ENCODE measurements around the gene SIX3. TPM values are rescaled to one million over a fixed set of nuclear protein-coding genes. Genes with fewer than 3 reads are reported as not detected.

The SIX3 gene
- total RNA-seq = not detected

DNA sequence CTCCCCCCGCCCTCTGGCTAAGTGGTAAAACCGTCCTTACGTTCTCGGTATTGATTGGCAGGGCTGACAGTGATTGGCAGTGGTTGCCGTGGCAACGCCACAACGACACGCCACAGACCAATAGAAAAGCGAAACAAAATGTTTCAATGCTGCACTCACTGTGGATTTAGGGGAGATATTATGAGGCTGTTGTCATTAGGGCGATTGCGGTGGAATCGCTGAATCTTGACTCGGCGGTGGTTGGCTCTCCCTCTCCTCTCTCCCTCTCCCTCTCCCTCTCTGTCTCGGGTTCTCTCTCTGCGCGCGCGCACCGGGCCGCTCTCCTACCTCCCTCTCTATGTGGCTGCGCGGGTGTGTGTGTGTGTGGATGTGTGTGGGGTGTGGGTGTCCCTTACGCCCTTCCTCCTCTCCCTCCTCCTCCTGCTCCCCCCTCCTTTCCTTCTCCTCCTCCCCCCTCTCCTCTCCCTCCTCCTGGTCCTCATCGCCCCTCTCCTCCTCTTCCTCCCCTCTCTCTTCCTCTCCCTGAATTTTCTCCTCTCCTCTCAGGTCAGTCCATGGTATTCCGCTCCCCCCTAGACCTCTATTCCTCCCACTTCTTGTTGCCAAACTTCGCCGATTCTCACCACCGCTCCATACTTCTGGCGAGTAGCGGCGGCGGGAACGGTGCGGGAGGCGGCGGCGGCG lies at the start of gene SIX3:
TSS of gene SIX3 (plus strand) at position 152 of the 684 bp plus-strand sequence. CDS start at position 555, 403 bp downstream.
- DNase-seq (ENCODE audit: low read depth in 2 of 3, low spot score in 2 of 3) = no peak

DNA sequence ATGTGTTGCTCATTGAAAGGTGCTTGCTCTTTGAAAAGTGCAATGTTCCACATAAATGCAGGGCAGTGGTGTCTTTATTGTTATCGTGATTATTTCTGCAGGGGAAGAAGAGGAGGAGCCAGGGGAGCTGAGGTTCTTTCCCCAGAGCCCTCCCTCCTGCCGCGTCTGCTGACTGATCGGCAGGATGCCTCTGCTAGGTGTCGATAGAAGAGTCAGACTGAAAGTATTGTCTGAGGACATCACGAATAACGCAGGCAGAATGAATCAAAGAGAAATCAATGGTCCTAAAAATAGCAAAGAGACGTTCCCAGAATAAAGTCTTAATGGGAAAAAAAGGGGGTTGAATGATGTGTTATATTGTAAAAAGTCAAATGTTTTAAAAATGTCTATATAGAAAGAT lies 47.4 kb upstream of the SIX3 start:
- DNase-seq (ENCODE audit: low read depth in 2 of 3, low spot score in 2 of 3) = no peak

DNA sequence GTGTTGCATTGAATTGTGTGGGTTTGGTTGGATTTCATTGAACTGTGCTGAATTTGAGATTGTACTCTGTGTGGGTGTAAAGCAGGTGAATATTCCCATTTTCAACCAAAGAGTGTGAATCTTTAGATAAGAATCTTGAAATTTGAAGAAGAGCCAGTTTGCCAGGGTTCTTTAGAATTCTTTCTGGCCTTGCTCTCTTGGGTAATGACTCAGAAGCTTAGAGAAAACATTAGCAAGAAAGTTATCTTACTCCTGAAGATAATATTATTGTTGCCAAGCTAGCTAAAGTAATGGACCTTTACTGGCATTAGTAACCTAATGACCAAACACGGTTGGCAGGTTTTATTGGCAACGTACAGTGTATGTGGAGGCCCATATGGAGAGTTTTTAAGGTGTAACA lies 46.4 kb upstream of the SIX3 start:
- DNase-seq (ENCODE audit: low read depth in 2 of 3, low spot score in 2 of 3) = no peak

- DNase-seq (ENCODE audit: low read depth in 2 of 3, low spot score in 2 of 3) = no peak
Observed at GRCh38 chr2:44897406-44897805, 44.1 kb upstream of the SIX3 start.

- no peak for DNase-seq (ENCODE audit: low read depth in 2 of 3, low spot score in 2 of 3)
Observed at GRCh38 chr2:44902217-44903137, 39.0 kb upstream of the SIX3 start.

DNA sequence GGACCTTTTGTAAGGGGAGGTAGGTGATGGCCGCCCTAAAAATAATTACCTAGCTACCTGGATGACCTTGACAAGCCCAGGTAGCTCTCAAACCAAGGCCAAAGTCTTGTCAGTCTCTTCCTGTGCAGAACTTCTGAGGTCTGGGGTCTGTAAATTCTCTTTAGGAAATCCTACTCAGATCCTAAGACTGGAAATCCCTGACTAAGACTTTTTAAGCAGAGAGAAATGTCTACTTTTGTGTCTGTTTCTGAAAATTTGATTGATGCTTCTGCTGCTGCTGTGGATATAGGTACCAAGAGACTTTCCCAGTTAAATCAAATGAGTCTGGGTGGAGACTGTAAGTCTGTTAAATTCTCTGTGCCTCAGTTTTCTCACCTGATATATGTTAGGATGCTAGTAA lies 36.9 kb upstream of the SIX3 start:
- DNase-seq (ENCODE audit: low read depth in 2 of 3, low spot score in 2 of 3) = no peak

GRCh38 chr2:44906972-44907371 lies 34.5 kb upstream of the SIX3 start:
- DNase-seq (ENCODE audit: low read depth in 2 of 3, low spot score in 2 of 3) = no peak

DNA sequence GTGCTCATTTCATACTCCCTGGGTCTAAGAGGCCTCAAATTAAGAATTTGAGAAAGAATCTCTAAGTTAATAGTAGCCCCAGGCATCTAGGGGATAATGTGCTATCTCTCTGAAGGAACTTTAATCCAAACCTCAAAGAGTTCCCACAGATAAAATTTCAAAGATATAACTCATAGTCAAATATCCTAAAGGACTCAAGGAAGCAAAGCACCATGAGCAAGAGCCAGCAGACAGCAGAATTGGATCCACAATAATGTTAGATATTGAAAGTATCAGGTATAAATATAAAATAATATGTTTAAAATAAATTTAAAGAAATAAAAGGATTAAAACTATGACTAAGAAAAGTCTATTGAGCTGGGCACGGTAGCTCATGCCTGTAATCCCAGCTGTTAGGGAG lies 31.7 kb upstream of the SIX3 start:
- DNase-seq (ENCODE audit: low read depth in 2 of 3, low spot score in 2 of 3) = no peak

DNA sequence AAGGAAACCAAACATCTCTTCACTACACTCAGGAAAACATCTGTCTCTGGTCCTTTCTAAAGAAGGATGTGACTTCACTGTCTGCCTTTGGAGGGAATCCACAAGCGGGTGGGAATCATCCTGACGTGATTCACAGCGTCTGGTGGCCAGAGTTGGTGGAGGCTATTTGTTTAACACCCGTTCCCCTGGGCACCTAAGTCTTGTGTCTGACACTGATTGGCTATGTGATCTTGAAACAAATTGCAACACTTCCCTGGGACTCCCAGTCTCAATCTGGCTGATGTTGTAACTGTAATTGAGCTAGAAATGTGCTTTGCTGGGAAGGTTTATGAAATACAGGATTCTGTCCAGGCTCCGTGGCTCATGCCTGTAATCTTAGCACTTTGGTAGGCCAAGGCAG lies 28.8 kb upstream of the SIX3 start:
- DNase-seq (ENCODE audit: low read depth in 2 of 3, low spot score in 2 of 3) = no peak

DNA sequence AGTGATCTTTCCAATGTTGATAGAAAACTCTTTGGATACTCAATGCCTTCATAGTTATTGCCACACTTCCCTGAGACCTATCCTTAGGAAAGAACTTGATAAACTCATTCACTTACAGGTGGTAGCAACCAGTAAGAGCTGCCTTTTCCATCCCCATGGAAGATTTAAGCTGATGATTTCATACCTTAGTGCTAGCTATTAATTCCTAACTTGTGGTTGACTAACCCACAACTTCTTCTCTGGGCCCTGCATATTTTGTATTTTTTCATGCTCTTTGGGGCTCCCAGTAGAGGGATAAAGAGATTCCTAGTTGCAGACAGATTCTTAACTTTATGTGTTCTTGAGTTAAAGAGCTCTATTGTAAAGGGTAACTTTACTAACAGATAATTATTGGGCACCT lies 25.2 kb upstream of the SIX3 start:
- no peak for DNase-seq (ENCODE audit: low read depth in 2 of 3, low spot score in 2 of 3)

- DNase-seq (ENCODE audit: low read depth in 2 of 3, low spot score in 2 of 3) = no peak
Observed at GRCh38 chr2:44918095-44918775, 23.3 kb upstream of the SIX3 start.

DNA sequence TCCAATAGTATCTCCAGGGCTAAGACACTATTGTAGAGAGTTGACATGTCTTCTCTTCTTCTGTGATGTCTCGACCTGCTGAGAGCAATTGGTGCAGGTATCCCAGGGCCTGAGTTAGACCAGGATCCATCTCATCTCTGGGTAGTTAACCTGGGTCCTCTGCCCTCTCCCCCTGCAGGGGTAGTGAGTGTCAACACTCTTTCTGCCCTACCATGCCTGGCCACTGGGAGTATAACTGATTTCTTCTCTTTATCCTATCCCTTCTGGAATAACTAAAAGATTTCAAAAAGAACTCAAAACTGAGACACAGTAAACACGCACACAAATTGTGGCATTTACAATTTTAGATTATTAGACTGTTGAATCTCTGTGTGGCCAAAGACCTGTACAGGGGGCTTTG lies 20.8 kb upstream of the SIX3 start:
- no peak for DNase-seq (ENCODE audit: low read depth in 2 of 3, low spot score in 2 of 3)

- DNase-seq (ENCODE audit: low read depth in 2 of 3, low spot score in 2 of 3) = no peak
Observed at GRCh38 chr2:44922776-44923175, 18.7 kb upstream of the SIX3 start.

DNA sequence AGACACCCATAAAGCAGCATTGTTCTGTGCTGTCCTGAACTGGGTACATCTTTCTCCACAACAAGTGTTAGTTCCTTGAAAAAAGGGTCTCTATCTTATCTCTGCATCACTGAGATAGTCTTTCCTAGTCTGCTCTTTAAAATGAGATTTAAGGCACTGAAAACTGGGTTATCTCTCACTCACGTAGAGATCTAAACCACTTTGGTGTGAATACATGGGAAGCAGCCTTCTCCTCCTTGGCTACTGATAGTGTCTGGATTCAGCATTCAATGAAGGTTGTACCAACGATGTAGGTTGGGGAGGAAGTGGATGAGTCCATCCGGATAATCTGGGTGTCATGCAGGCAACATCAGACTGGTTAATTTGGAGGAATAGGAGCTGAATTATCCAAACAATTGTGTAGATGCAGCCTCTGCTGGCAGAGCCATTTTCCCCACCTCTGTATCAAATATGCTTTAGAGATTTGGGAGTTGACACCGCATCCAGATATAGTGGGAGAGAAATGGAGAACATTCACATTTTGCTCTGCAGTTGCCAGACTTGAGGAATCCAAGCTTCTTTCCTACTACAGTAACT lies 15.9 kb upstream of the SIX3 start:
- DNase-seq (ENCODE audit: low read depth in 2 of 3, low spot score in 2 of 3) = no peak

DNA sequence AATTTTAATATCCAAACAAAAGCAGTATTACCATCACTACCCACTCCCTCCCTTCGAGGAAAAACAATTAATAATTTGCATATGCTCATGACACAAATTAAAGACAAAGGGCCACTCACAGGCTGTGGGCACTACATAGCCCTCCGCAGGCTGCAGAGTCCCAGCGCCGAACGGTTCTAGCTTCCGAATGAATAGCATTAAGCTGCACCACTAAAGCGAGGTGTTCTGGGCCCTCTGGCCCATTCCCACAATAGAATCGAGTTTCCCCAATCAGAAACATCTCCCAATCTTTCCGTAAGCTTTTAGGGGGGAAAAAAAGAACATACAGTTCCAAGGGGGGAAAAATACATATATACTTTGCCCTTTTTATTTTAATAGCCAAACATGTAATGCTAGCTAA lies 14.5 kb upstream of the SIX3 start:
- DNase-seq (ENCODE audit: low read depth in 2 of 3, low spot score in 2 of 3) = no peak

DNA sequence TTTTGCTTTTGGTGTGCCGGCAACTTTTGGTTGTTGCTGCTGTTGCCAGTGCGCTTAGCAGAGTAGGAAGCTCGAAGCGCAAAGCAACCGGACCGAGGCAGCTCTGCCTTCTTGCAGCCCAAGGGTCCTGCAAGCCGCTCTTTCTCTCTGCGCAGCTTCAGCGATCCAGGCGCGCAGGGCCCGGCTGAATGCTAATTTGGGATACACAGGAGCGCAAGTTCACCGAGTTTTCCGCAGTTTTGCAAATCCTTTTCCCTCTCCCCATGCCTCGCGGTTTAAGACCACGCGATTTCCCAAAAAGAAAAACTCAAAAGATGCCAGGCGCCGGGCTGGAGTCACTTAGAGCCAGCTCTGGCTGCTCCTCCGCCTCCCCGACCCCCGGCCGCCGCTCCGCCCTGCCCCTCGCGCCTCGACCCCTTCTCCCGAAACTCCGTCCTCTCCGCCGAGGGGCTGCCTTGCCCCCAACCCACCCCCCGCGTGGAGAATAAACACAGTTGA lies 13.5 kb upstream of the SIX3 start:
- DNase-seq (ENCODE audit: low read depth in 2 of 3, low spot score in 2 of 3) = no peak

GRCh38 chr2:44928483-44929158 lies 12.9 kb upstream of the SIX3 start:
- DNase-seq (ENCODE audit: low read depth in 2 of 3, low spot score in 2 of 3) = no peak

DNA sequence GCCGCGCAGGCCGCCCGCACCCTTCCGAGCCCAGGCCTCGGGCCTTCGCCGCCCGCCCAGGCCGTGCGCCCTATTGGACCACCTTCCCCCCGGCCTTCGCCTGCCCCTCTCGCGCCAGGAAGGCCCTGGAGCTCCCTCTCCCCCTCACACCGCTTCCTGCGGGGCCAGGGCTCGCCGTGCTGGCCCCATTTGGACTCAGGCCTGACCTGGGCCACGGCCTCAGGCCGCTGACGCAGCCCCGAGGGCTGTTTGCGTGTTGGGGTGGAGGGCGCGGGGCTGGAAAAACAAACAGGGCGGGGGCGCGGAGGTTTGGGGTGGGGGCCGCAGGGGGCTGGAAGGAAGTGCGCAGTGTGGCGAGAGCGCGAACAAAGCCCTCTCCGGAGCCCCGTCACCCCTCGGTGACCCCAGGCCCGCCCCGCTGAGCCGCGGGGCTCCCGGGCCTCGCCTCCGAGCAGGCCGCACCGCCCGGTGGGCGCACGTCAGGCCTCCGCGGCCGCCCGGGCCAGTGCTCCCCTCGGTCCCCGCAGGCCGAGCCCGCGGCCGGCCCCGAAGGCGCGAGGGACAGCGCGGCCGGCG lies 12.3 kb upstream of the SIX3 start:
- DNase-seq (ENCODE audit: low read depth in 2 of 3, low spot score in 2 of 3) = no peak

DNA sequence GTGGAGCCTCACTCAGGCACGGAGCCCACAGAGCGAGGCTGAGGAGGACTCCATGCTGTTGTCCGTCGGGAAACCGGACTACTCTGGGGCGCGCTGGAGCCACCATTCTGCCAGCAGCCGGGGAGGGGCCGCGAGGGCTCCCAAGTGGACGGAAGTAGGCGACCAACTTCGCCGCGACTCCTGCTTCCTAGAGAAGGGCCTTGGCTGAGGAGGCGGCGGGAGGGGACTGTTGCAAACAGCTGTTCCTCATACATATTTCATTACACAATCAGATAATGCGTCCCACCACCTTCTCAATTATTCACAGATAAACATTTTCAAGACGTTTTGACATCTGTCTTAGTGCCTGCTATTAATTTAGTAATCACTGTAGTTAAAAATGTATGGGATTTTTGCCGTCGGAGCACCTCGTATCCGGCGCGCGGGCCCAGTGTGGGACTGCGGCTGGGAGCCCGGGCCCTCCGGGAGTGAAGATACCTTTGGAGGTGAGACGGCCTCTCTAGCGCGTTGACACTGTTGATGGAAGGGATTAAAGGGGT lies 11.7 kb upstream of the SIX3 start:
- no peak for DNase-seq (ENCODE audit: low read depth in 2 of 3, low spot score in 2 of 3)

Data from hematopoietic multipotent progenitor cell (in vitro differentiated cells).